Calu3 (cell line): Measurements from ENCODE around the gene SH2D5. TPM values are rescaled to one million over a fixed set of nuclear protein-coding genes. Genes with fewer than 3 reads are reported as not detected.

Experiments used
- BruUV-seq: library from RNA; stranded (reverse); fragments of 400-500 nt; replicated peaks from 2 replicates; lab custom pipeline; 2021; lab: Mats Ljungman, UMichigan
- CTCF ChIA-PET: fragments of 300-600 bp; sonication (Branson Sonifier 250); formaldehyde crosslinking; loops from one replicate; lab custom pipeline; 2022; ENCODE audit warnings: antibody characterized with exemption; lab: Charles Lee
- DNase-seq: peaks from one replicate; pipeline ENCODE4 v3.0.0; 2022
- H3K27ac Mint-ChIP-seq: one replicate; pipeline ENCODE4 v1.8.0; 2022; ENCODE audit warnings: mixed read lengths; ENCODE audit not compliant: unreplicated experiment
- H3K27me3 Mint-ChIP-seq: one replicate; pipeline ENCODE4 v1.8.0; 2022; ENCODE audit warnings: mixed read lengths; ENCODE audit not compliant: unreplicated experiment
- H3K36me3 Mint-ChIP-seq: one replicate; pipeline ENCODE4 v1.8.0; 2022; ENCODE audit warnings: mild to moderate bottlenecking, moderate library complexity, mixed read lengths; ENCODE audit not compliant: insufficient read depth, unreplicated experiment
- H3K4me1 Mint-ChIP-seq: one replicate; pipeline ENCODE4 v1.8.0; 2022; ENCODE audit warnings: mild to moderate bottlenecking, low read depth, mixed read lengths; ENCODE audit not compliant: unreplicated experiment
- H3K4me3 Mint-ChIP-seq: one replicate; pipeline ENCODE4 v1.8.0; 2022; ENCODE audit warnings: mild to moderate bottlenecking, low read depth, moderate library complexity, mixed read lengths; ENCODE audit not compliant: unreplicated experiment
- H3K9me3 Mint-ChIP-seq: one replicate; pipeline ENCODE4 v1.8.0; 2022; ENCODE audit warnings: low read depth, mixed read lengths; ENCODE audit not compliant: unreplicated experiment
- CTCF ChIP-seq: fragments of 200-600 bp; IDR thresholded peaks from one replicate; pipeline ENCODE4 v1.8.0; 2022; ENCODE audit warnings: antibody characterized with exemption; ENCODE audit not compliant: unreplicated experiment
- intact Hi-C: fragments of 100-400 bp; cut with micrococcal nuclease; formaldehyde crosslinking; loops from one replicate; pipeline ENCODE4 v1.10.0; 2022; ENCODE audit not compliant: unreplicated experiment
- total RNA-seq: library from RNA; stranded (reverse); gene quantifications from 2 replicates; pipeline ENCODE4 v1.2.3, GENCODE V29; 2022

SH2D5 gene
- total RNA-seq, 1 experiment from 2014 or later: 2.7 TPM

- intact Hi-C loops: no loop called here
- no peaks in the 10 kb centered on the region for H3K9me3 Mint-ChIP-seq
- H3K27me3 Mint-ChIP-seq: peaks cover 27% of the 10 kb centered on the region
- no peak for DNase-seq
- BruUV-seq: no TSS peak
- CTCF ChIA-PET: interaction anchor here (1.0 kb wide), 1 partner anchor 31 kb away, joined by 5 read pairs; no protein-coding TSS in a partner anchor
- H3K27ac Mint-ChIP-seq: no peak overlapping the region
- no peak for TF ChIP-seq CTCF
- peaks cover 16% of the 10 kb centered on the region for H3K36me3 Mint-ChIP-seq
- H3K4me3 Mint-ChIP-seq: no peak overlapping the region
- peaks cover 6% of the 10 kb centered on the region for H3K4me1 Mint-ChIP-seq
These were observed 4.7 kb downstream of the SH2D5 start for GRCh38 chr1:20727746-20728316.

- CTCF ChIA-PET: interaction anchor here (1.0 kb wide), 1 partner anchor 30 kb away, joined by 5 read pairs; no protein-coding TSS in a partner anchor
- no peak for TF ChIP-seq CTCF
- peaks cover 27% of the 10 kb centered on the region for H3K27me3 Mint-ChIP-seq
These were observed 5.4 kb downstream of the SH2D5 start for GRCh38 chr1:20726932-20727745.

GRCh38 chr1:20726118-20726911, 6.2 kb downstream of the SH2D5 start:
- CTCF ChIA-PET: no interaction called here
- intact Hi-C loops: no loop called here
- no TSS peak for BruUV-seq
- no peak for DNase-seq
- Mint-ChIP-seq H3K4me3 (no peak overlapping the region), H3K9me3 (no peaks in the 10 kb centered on the region), H3K4me1 (peaks cover 6% of the 10 kb centered on the region), H3K27ac (no peak overlapping the region), H3K36me3 (peaks cover 2% of the 10 kb centered on the region), H3K27me3 (peaks cover 27% of the 10 kb centered on the region)
- TF ChIP-seq CTCF: no peak

More at GRCh38 chr1:20726932-20727745, 5.4 kb downstream of the SH2D5 start:
- BruUV-seq: no TSS peak
- DNase-seq: no peak
- no peaks in the 10 kb centered on the region for H3K9me3 Mint-ChIP-seq
- H3K4me1 Mint-ChIP-seq: peaks cover 6% of the 10 kb centered on the region
- H3K4me3 Mint-ChIP-seq: no peak overlapping the region
- H3K27ac Mint-ChIP-seq: no peak overlapping the region
- intact Hi-C loops: no loop called here
- peaks cover 9% of the 10 kb centered on the region for H3K36me3 Mint-ChIP-seq
